Measurements from ENCODE around the gene MATCAP1. TPM values are rescaled to one million over a fixed set of nuclear protein-coding genes. Genes with fewer than 3 reads are reported as not detected.

The MATCAP1 gene
- total RNA-seq, 2 experiments from 2014 or later: 9.7 to 10.6 TPM

GRCh38 chr16:67204076-67204475 lies 20.3 kb upstream of the MATCAP1 start:
- no peaks in the 10 kb centered on the region for H3K27me3 Mint-ChIP-seq
- Histone ChIP-seq H3K27ac (ENCODE audit: low read depth in 1 of 2, low read length in 2 of 2) (no peak overlapping the region), H3K27me3 (ENCODE audit: control insufficient read depth in 1 of 2, insufficient read depth in 2 of 2, low read length in 2 of 2) (no peaks in the 10 kb centered on the region), H3K9me3 (ENCODE audit: control insufficient read depth in 1 of 2, insufficient read depth in 1 of 2, low read length in 2 of 2) (no peaks in the 10 kb centered on the region), H3K36me3 (ENCODE audit: insufficient read depth, low read length) (peaks cover 43% of the 10 kb centered on the region), H3K4me1 (ENCODE audit: insufficient read depth, low read length) (no peaks in the 10 kb centered on the region), H3K4me3 (ENCODE audit: low read length) (no peak overlapping the region)
- no peaks in the 10 kb centered on the region for H3K9me3 Mint-ChIP-seq
- intact Hi-C loops (cut with DNase I, micrococcal nuclease): no loop called here
- CTCF ChIA-PET: no interaction called here
- TF ChIP-seq CTCF (IDR thresholded peaks at IDR 0.05): no peak
- no peak overlapping the region for H3K27ac Mint-ChIP-seq
- H3K4me3 Mint-ChIP-seq: no peak overlapping the region
- POLR2A ChIA-PET: no interaction called here
- no peaks in the 10 kb centered on the region for H3K4me1 Mint-ChIP-seq (ENCODE audit: low read depth)
- peaks cover 36% of the 10 kb centered on the region for H3K36me3 Mint-ChIP-seq (ENCODE audit: low read depth)
- DNase-seq (no peak), ATAC-seq (ENCODE audit: poor library complexity) (no peak)

GRCh38 chr16:67202956-67203493 lies 19.3 kb upstream of the MATCAP1 start:
- Mint-ChIP-seq H3K4me1 (ENCODE audit: low read depth) (peaks cover 6% of the 10 kb centered on the region), H3K27ac (no peak overlapping the region)
- ATAC-seq (ENCODE audit: poor library complexity): no peak

GRCh38 chr16:67202426-67202825 lies 18.7 kb upstream of the MATCAP1 start:
- peaks cover 52% of the 10 kb centered on the region for H3K36me3 ChIP-seq (ENCODE audit: insufficient read depth, low read length)
- Mint-ChIP-seq H3K27ac (no peak overlapping the region), H3K36me3 (ENCODE audit: low read depth) (peaks cover 48% of the 10 kb centered on the region), H3K9me3 (no peaks in the 10 kb centered on the region), H3K4me3 (no peak overlapping the region), H3K4me1 (ENCODE audit: low read depth) (peaks cover 6% of the 10 kb centered on the region), H3K27me3 (no peaks in the 10 kb centered on the region)
- no peaks in the 10 kb centered on the region for H3K9me3 ChIP-seq (ENCODE audit: control insufficient read depth in 1 of 2, insufficient read depth in 1 of 2, low read length in 2 of 2)
- POLR2A ChIA-PET: interaction anchor here (1.4 kb wide), 1 partner anchor 45 kb away, joined by 3 read pairs; the partner anchor contains the start of gene FHOD1
- intact Hi-C loops (cut with DNase I, micrococcal nuclease): no loop called here
- H3K27ac ChIP-seq (ENCODE audit: low read depth in 1 of 2, low read length in 2 of 2): no peak overlapping the region
- H3K4me1 ChIP-seq (ENCODE audit: insufficient read depth, low read length): no peaks in the 10 kb centered on the region
- no peak for TF ChIP-seq CTCF (IDR thresholded peaks at IDR 0.05)
- DNase-seq: no peak
- no peak for ATAC-seq (ENCODE audit: poor library complexity)
- H3K4me3 ChIP-seq (ENCODE audit: low read length): no peak overlapping the region
- no peaks in the 10 kb centered on the region for H3K27me3 ChIP-seq (ENCODE audit: control insufficient read depth in 1 of 2, insufficient read depth in 2 of 2, low read length in 2 of 2)
- CTCF ChIA-PET: no interaction called here

More at GRCh38 chr16:67202956-67203493, 19.3 kb upstream of the MATCAP1 start:
- Mint-ChIP-seq H3K4me3 (no peak overlapping the region), H3K9me3 (no peaks in the 10 kb centered on the region), H3K36me3 (ENCODE audit: low read depth) (peaks cover 42% of the 10 kb centered on the region), H3K27me3 (no peaks in the 10 kb centered on the region)
- POLR2A ChIA-PET: interaction anchor here (1.4 kb wide), 1 partner anchor 44 kb away, joined by 3 read pairs; the partner anchor contains the start of gene FHOD1
- CTCF ChIA-PET: no interaction called here
- no peak for TF ChIP-seq CTCF (IDR thresholded peaks at IDR 0.05)
- Histone ChIP-seq H3K9me3 (ENCODE audit: control insufficient read depth in 1 of 2, insufficient read depth in 1 of 2, low read length in 2 of 2) (no peaks in the 10 kb centered on the region), H3K27ac (ENCODE audit: low read depth in 1 of 2, low read length in 2 of 2) (no peak overlapping the region), H3K36me3 (ENCODE audit: insufficient read depth, low read length) (peaks cover 48% of the 10 kb centered on the region), H3K27me3 (ENCODE audit: control insufficient read depth in 1 of 2, insufficient read depth in 2 of 2, low read length in 2 of 2) (no peaks in the 10 kb centered on the region), H3K4me3 (ENCODE audit: low read length) (no peak overlapping the region), H3K4me1 (ENCODE audit: insufficient read depth, low read length) (no peaks in the 10 kb centered on the region)
- intact Hi-C loops (cut with DNase I, micrococcal nuclease): no loop called here
- no peak for DNase-seq

Measured in CD4-positive, alpha-beta T cell (primary cell).